K562 (cell line): ENCODE data around the gene SLAMF8. TPM values are rescaled to one million over a fixed set of nuclear protein-coding genes. Genes with fewer than 3 reads are reported as not detected.

Experiments used
- polyA plus RNA-seq, 8 experiments: library from polyadenylated mRNA; depleted of rRNA in 4 of 8; stranded (reverse) in 5 of 8; unstranded in 3 of 8; fragments of >200 nt; fragmentation: Nextera tagmentation in 2 of 8; fragmentation: Illumina TruSeq in 1 of 8; extraction: Ambion mirVana in 2 of 8; extraction: Trizol in 1 of 8; gene quantifications; 2 replicates each; pipeline versions ENCODE4 v1.2.1 to v1.2.3, GENCODE V29; 2011 to 2014; ENCODE audit warnings: inconsistent platforms in 1 of 8, missing spikeins in 1 of 8
- total RNA-seq, 7 experiments: library from RNA; depleted of rRNA in 6 of 7; stranded (reverse); fragments of >200 nt in 6 of 7; fragmentation: Illumina TruSeq in 2 of 7; extraction: Trizol in 2 of 7; gene quantifications; 2 replicates each; pipeline versions ENCODE4 v1.2.1 to v1.2.3, GENCODE V29; 2011 to 2021; ENCODE audit warnings: low replicate concordance in 1 of 7
- TF ChIP-seq, protein P1 (sequence below), 2 experiments: fragments of 450-650 bp in 1 of 2; sonication (generic) in 1 of 2; formaldehyde crosslinking in 1 of 2; IDR thresholded peaks; 2 replicates each; pipeline versions ENCODE4 v1.7.1 to v1.9.0; 2016 to 2022; ENCODE audit warnings: inconsistent platforms in 1 of 2, mild to moderate bottlenecking in 1 of 2, missing genetic modification reagents in 1 of 2
- TF ChIP-seq, protein P2 (sequence below): fragments of 250-450 bp; sonication (Bioruptor Pico); IDR thresholded peaks from 2 replicates; pipeline ENCODE4 v1.8.0; 2022; ENCODE audit warnings: moderate library complexity, mild to moderate bottlenecking, inconsistent platforms
- TF ChIP-seq, protein P3 (sequence below): sonication (generic); formaldehyde crosslinking; IDR thresholded peaks from 2 replicates; pipeline ENCODE4 v1.8.1; 2023; ENCODE audit warnings: mild to moderate bottlenecking, missing genetic modification reagents

Gene SLAMF8
- total and polyA plus RNA-seq, 9 of the 15 experiments (the other 6 are each of a cell fraction or from before 2014, with no cell fraction given): not detected

DNA sequence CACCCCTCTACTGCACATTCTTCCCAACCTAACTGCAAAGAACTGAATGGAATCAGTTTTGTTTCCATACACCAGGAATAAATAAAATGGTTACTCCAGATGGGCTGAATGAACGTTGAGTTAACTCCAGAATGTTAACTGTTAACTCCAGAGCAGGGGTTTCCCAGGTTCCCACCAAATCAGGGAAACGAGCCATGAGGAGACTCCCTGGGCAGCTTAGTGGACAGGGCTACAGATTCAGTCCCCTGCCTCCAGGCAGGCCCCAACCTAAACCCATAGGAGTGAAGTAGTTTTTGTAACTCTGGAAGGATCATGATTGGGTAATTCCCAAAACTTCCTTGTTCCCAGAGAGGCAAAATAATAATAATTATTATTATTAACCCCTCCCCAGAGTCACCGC lies 21.7 kb downstream of the SLAMF8 start (continued):
- TF ChIP-seq, protein P1, sequence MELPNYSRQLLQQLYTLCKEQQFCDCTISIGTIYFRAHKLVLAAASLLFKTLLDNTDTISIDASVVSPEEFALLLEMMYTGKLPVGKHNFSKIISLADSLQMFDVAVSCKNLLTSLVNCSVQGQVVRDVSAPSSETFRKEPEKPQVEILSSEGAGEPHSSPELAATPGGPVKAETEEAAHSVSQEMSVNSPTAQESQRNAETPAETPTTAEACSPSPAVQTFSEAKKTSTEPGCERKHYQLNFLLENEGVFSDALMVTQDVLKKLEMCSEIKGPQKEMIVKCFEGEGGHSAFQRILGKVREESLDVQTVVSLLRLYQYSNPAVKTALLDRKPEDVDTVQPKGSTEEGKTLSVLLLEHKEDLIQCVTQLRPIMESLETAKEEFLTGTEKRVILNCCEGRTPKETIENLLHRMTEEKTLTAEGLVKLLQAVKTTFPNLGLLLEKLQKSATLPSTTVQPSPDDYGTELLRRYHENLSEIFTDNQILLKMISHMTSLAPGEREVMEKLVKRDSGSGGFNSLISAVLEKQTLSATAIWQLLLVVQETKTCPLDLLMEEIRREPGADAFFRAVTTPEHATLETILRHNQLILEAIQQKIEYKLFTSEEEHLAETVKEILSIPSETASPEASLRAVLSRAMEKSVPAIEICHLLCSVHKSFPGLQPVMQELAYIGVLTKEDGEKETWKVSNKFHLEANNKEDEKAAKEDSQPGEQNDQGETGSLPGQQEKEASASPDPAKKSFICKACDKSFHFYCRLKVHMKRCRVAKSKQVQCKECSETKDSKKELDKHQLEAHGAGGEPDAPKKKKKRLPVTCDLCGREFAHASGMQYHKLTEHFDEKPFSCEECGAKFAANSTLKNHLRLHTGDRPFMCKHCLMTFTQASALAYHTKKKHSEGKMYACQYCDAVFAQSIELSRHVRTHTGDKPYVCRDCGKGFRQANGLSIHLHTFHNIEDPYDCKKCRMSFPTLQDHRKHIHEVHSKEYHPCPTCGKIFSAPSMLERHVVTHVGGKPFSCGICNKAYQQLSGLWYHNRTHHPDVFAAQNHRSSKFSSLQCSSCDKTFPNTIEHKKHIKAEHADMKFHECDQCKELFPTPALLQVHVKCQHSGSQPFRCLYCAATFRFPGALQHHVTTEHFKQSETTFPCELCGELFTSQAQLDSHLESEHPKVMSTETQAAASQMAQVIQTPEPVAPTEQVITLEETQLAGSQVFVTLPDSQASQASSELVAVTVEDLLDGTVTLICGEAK (IDR thresholded peaks at IDR 0.05): no peak
- TF ChIP-seq, protein P1 (CRISPR knock-in tag; IDR thresholded peaks at IDR 0.05): no peak
- TF ChIP-seq, protein P2, sequence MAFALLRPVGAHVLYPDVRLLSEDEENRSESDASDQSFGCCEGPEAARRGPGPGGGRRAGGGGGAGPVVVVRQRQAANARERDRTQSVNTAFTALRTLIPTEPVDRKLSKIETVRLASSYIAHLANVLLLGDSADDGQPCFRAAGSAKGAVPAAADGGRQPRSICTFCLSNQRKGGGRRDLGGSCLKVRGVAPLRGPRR (CRISPR knock-in tag): no peak
- TF ChIP-seq, protein P3, sequence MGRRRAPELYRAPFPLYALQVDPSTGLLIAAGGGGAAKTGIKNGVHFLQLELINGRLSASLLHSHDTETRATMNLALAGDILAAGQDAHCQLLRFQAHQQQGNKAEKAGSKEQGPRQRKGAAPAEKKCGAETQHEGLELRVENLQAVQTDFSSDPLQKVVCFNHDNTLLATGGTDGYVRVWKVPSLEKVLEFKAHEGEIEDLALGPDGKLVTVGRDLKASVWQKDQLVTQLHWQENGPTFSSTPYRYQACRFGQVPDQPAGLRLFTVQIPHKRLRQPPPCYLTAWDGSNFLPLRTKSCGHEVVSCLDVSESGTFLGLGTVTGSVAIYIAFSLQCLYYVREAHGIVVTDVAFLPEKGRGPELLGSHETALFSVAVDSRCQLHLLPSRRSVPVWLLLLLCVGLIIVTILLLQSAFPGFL (CRISPR knock-in tag): no peak
